Suprapubic skin (tissue), 4 donors: Measurements from ENCODE around the gene ATP9B. TPM values are rescaled to one million over a fixed set of nuclear protein-coding genes. Genes with fewer than 3 reads are reported as not detected.

Source experiments
- DNase-seq, 2 donors: peaks; one replicate each; pipeline ENCODE4 v3.0.0-alpha.2; 2019; ENCODE audit warnings: low spot score in 2 of 2
- H3K27ac ChIP-seq: fragments of 200-600 bp; sonication (generic); one replicate; pipeline ENCODE4 v1.5.1; 2019
- H3K27me3 ChIP-seq: fragments of 200-600 bp; sonication (generic); one replicate; pipeline ENCODE4 v1.5.1; 2019
- H3K36me3 ChIP-seq: fragments of 200-600 bp; sonication (generic); one replicate; pipeline ENCODE4 v1.5.1; 2019
- H3K4me1 ChIP-seq: fragments of 200-600 bp; sonication (generic); one replicate; pipeline ENCODE4 v1.5.1; 2019
- H3K4me3 ChIP-seq: fragments of 200-600 bp; sonication (generic); one replicate; pipeline ENCODE4 v1.5.1; 2019; ENCODE audit warnings: mild to moderate bottlenecking
- H3K9me3 ChIP-seq: fragments of 200-600 bp; sonication (generic); one replicate; pipeline ENCODE4 v1.5.1; 2019
- CTCF ChIP-seq, 2 donors: fragments of 200-600 bp in 1 of 2; fragments of 450-650 bp in 1 of 2; sonication (generic) in 1 of 2; IDR thresholded peaks; one replicate each; pipeline ENCODE4 v1.5.1; 2016 to 2019; ENCODE audit warnings: antibody characterized with exemption in 2 of 2, mild to moderate bottlenecking in 1 of 2, moderate library complexity in 1 of 2
- EP300 ChIP-seq: sonication (generic); formaldehyde crosslinking; IDR thresholded peaks from one replicate; pipeline ENCODE4 v1.6.1; 2017; ENCODE audit warnings: antibody characterized with exemption
- POLR2A ChIP-seq, 2 donors: fragments of 450-650 bp; IDR thresholded peaks; one replicate each; pipeline ENCODE4 v1.6.1; 2017; ENCODE audit warnings: antibody characterized with exemption in 2 of 2, mild to moderate bottlenecking in 2 of 2, moderate library complexity in 2 of 2
- POLR2AphosphoS5 ChIP-seq, 3 donors: sonication (generic); formaldehyde crosslinking; IDR thresholded peaks; one replicate each; pipeline ENCODE4 v1.6.1; 2017; ENCODE audit warnings: antibody characterized with exemption in 3 of 3
- WGBS: methylation state at CpG from one replicate; pipeline ENCODE4 v1.1.5; 2018; 5-methylcytosine and 5-hydroxymethylcytosine counted together
- total RNA-seq, 4 donors: library from RNA; depleted of rRNA; stranded (reverse); fragments of >200 nt; gene quantifications; one replicate each; pipeline ENCODE4 v1.1.0, GENCODE V29; 2016

Gene ATP9B
- total RNA-seq, 4 donors from 2014 or later, result 30.2 to 109 (median 37.4) TPM

GRCh38 chr18:79405019-79405780 is 336.0 kb downstream of the ATP9B start:
- Histone ChIP-seq H3K4me1 (peaks cover 52% of the 10 kb centered on the region), H3K4me3 (no peak overlapping the region), H3K36me3 (no peaks in the 10 kb centered on the region), H3K9me3 (no peaks in the 10 kb centered on the region), H3K27ac (peak overlapping the region; percentile 55), H3K27me3 (no peaks in the 10 kb centered on the region)
- 71% methylated on average over 17 of the region's 23 CpGs for WGBS
- TF ChIP-seq CTCF (IDR thresholded peaks at IDR 0.05), result no peak
- TF ChIP-seq POLR2AphosphoS5 (IDR thresholded peaks at IDR 0.05), result no peak
- no peak for TF ChIP-seq EP300
- TF ChIP-seq POLR2A (IDR thresholded peaks at IDR 0.05), result no peak
- peak in 1 of 2 donors; percentile 67 for DNase-seq

- H3K4me3 ChIP-seq, result no peak overlapping the region
- H3K27me3 ChIP-seq, result no peaks in the 10 kb centered on the region
- TF ChIP-seq CTCF (IDR thresholded peaks at IDR 0.05) (no peak), POLR2AphosphoS5 (IDR thresholded peaks at IDR 0.05) (no peak), EP300 (no peak), POLR2A (IDR thresholded peaks at IDR 0.05) (no peak)
- H3K36me3 ChIP-seq, result peaks cover 7% of the 10 kb centered on the region
- H3K27ac ChIP-seq, result peak overlapping the region; percentile 55
- H3K9me3 ChIP-seq, result no peaks in the 10 kb centered on the region
- H3K4me1 ChIP-seq, result peaks cover 47% of the 10 kb centered on the region
- DNase-seq, result peak in 1 of 2 donors; percentile 86
- 77% methylated on average over 27 of the region's 27 CpGs for WGBS
Measured at GRCh38 chr18:79405781-79406575, 336.8 kb downstream of the ATP9B start.

- TF ChIP-seq EP300, result no peak
- H3K4me1 ChIP-seq, result peaks cover 41% of the 10 kb centered on the region
- no peak overlapping the region for H3K4me3 ChIP-seq
- peaks cover 14% of the 10 kb centered on the region for H3K36me3 ChIP-seq
- no peaks in the 10 kb centered on the region for H3K27me3 ChIP-seq
- H3K27ac ChIP-seq, result no peak overlapping the region
- peak in 1 of 2 donors; percentile 60 for DNase-seq
- 96% methylated on average over 12 of the region's 30 CpGs for WGBS
- no peaks in the 10 kb centered on the region for H3K9me3 ChIP-seq
Measured at GRCh38 chr18:79406708-79407107, 337.5 kb downstream of the ATP9B start.

- H3K27ac ChIP-seq, result no peak overlapping the region
- H3K4me3 ChIP-seq, result no peak overlapping the region
- peak in 1 of 2 donors; percentile 17 for DNase-seq
- peaks cover 15% of the 10 kb centered on the region for H3K4me1 ChIP-seq
- H3K27me3 ChIP-seq, result no peaks in the 10 kb centered on the region
- WGBS, result 96% methylated on average over 3 of the region's 3 CpGs
- TF ChIP-seq EP300, result no peak
- peaks cover 33% of the 10 kb centered on the region for H3K36me3 ChIP-seq
- no peaks in the 10 kb centered on the region for H3K9me3 ChIP-seq
Measured at GRCh38 chr18:79409313-79409712, 340.1 kb downstream of the ATP9B start.

- no peak overlapping the region for H3K27ac ChIP-seq
- no peak overlapping the region for H3K4me3 ChIP-seq
- no peaks in the 10 kb centered on the region for H3K9me3 ChIP-seq
- DNase-seq, result peak in 1 of 2 donors; percentile 62
- TF ChIP-seq CTCF (IDR thresholded peaks at IDR 0.05) (no peak), EP300 (no peak), POLR2AphosphoS5 (IDR thresholded peaks at IDR 0.05) (no peak), POLR2A (IDR thresholded peaks at IDR 0.05) (no peak)
- peaks cover 38% of the 10 kb centered on the region for H3K36me3 ChIP-seq
- no peaks in the 10 kb centered on the region for H3K27me3 ChIP-seq
- H3K4me1 ChIP-seq, result peaks cover 6% of the 10 kb centered on the region
- 97% methylated on average over 29 of the region's 30 CpGs for WGBS
Measured at GRCh38 chr18:79410171-79410641, 341.0 kb downstream of the ATP9B start.
